Transverse colon (tissue), 4 donors: Measurements from ENCODE around the gene NEURL1. TPM values are rescaled to one million over a fixed set of nuclear protein-coding genes. Genes with fewer than 3 reads are reported as not detected.
"Not testable (repeated sequence)": the region's sequence is repeated elsewhere in the genome, so short reads cannot be mapped to it uniquely, and the experiment has no call there.

Experiments
- DNase-seq: peaks from one replicate; pipeline ENCODE4 v3.0.0-alpha.2; 2019
- H3K27ac ChIP-seq, 4 donors: fragments of 200-600 bp; sonication (generic); 2 replicates each; pipeline ENCODE4 v1.5.1; 2016 to 2018; ENCODE audit warnings: inconsistent platforms in 4 of 4
- H3K27me3 ChIP-seq: fragments of 200-600 bp; sonication (generic); 2 replicates; pipeline ENCODE4 v1.5.1; 2017; ENCODE audit warnings: inconsistent platforms
- H3K36me3 ChIP-seq, 4 donors: fragments of 200-600 bp; sonication (generic); 2 replicates each; pipeline ENCODE4 v1.5.1; 2017 to 2019; ENCODE audit warnings: inconsistent platforms in 4 of 4
- H3K4me1 ChIP-seq, 4 donors: fragments of 200-600 bp; sonication (generic); 2 replicates each; pipeline ENCODE4 v1.5.1; 2017 to 2020; ENCODE audit warnings: inconsistent platforms in 4 of 4
- H3K4me3 ChIP-seq, 4 donors: fragments of 200-600 bp; sonication (generic); 1 replicate in 1 of 4; 2 replicates in 3 of 4; pipeline versions ENCODE4 v1.5.1 to v1.6.1; 2017 to 2019; ENCODE audit warnings: inconsistent platforms in 4 of 4
- H3K9me3 ChIP-seq, 2 donors: fragments of 200-600 bp; sonication (generic); 2 replicates each; pipeline ENCODE4 v1.5.1; 2017 to 2019; ENCODE audit warnings: inconsistent platforms in 2 of 2
- EP300 ChIP-seq: sonication (generic); formaldehyde crosslinking; IDR thresholded peaks from one replicate; pipeline ENCODE4 v1.6.1; 2017; ENCODE audit warnings: antibody characterized with exemption, low read depth
- POLR2A ChIP-seq: fragments of 450-650 bp; IDR thresholded peaks from one replicate; pipeline ENCODE4 v1.6.1; 2016; ENCODE audit warnings: antibody characterized with exemption, mild to moderate bottlenecking, moderate library complexity
- POLR2AphosphoS5 ChIP-seq, 3 donors: sonication (generic); formaldehyde crosslinking; IDR thresholded peaks; one replicate each; pipeline ENCODE4 v1.6.1; 2016; ENCODE audit warnings: antibody characterized with exemption in 3 of 3
- WGBS, 2 donors: methylation state at CpG; one replicate each; pipeline ENCODE4 v1.1.5; 2018; ENCODE audit warnings: low coverage in 1 of 2; 5-methylcytosine and 5-hydroxymethylcytosine counted together
- in situ Hi-C, 4 donors: fragments of 200-750 bp; cut with MboI; loops; one replicate each; pipeline versions ENCODE4 v1.15.0 to v1.15.1; 2017; ENCODE audit warnings: low sequenced_read_pairs in 3 of 4, low pct_ligation_motif_present in 1 of 4, low pct_unique_long_range_greater_than_20kb in 1 of 4
- intact Hi-C: fragments of 100-400 bp; cut with DNase I; formaldehyde crosslinking; loops from one replicate; pipeline ENCODE4 v1.15.1; 2023; ENCODE audit warnings: low total_unique reads
- total RNA-seq, 4 donors: library from RNA; depleted of rRNA; stranded (reverse); fragments of >200 nt; gene quantifications; one replicate each; pipeline ENCODE4 v1.1.0, GENCODE V29; 2016
- TF ChIP-seq, protein P1 (sequence below), 5 experiments: fragments of 200-600 bp in 3 of 5; fragments of 450-650 bp in 2 of 5; sonication (generic) in 3 of 5; IDR thresholded peaks; 1 replicate in 2 of 5; 2 replicates in 3 of 5; pipeline ENCODE4 v1.5.1; 2016 to 2017; ENCODE audit warnings: antibody characterized with exemption in 5 of 5, inconsistent platforms in 3 of 5, mild to moderate bottlenecking in 2 of 5, moderate library complexity in 1 of 5

The NEURL1 gene
- total RNA-seq, 4 donors from 2014 or later = 36.7 to 177 (median 55.8) TPM

DNA sequence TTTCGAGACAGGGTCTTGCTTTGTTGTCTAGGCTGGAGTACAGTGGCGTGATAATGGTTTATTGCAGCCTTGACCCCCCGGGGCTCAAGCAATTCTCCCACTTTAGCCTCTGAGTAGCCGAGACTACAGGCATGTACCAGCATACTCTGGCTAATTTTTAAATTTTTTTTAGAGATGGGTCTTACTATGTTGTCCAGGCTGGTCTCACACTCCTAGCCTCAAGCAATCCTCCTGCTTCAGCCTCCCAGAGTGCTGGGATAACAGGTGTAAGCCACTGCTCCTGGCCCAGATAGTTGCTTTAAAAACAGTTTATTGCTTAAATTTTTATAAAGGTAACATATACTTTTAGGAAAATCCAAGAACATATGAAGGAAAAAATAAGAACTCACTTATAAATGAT is 26.3 kb downstream of the NEURL1 start:
- H3K4me3 ChIP-seq = no peak overlapping the region
- no peaks in the 10 kb centered on the region for H3K27me3 ChIP-seq
- in situ Hi-C loops (no loop called here), intact Hi-C loops (no loop called here)
- H3K27ac ChIP-seq = no peak overlapping the region
- TF ChIP-seq, protein P1, sequence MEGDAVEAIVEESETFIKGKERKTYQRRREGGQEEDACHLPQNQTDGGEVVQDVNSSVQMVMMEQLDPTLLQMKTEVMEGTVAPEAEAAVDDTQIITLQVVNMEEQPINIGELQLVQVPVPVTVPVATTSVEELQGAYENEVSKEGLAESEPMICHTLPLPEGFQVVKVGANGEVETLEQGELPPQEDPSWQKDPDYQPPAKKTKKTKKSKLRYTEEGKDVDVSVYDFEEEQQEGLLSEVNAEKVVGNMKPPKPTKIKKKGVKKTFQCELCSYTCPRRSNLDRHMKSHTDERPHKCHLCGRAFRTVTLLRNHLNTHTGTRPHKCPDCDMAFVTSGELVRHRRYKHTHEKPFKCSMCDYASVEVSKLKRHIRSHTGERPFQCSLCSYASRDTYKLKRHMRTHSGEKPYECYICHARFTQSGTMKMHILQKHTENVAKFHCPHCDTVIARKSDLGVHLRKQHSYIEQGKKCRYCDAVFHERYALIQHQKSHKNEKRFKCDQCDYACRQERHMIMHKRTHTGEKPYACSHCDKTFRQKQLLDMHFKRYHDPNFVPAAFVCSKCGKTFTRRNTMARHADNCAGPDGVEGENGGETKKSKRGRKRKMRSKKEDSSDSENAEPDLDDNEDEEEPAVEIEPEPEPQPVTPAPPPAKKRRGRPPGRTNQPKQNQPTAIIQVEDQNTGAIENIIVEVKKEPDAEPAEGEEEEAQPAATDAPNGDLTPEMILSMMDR (IDR thresholded peaks at IDR 0.05) = no peak
- no peak for TF ChIP-seq POLR2A
- no peak for TF ChIP-seq POLR2AphosphoS5 (IDR thresholded peaks at IDR 0.05)
- no peak for TF ChIP-seq EP300
- H3K9me3 ChIP-seq = no peaks in the 10 kb centered on the region
- no peaks in the 10 kb centered on the region for H3K36me3 ChIP-seq
- peaks cover 0 to 10% (median 3%) of the 10 kb centered on the region in 4 donors for H3K4me1 ChIP-seq
- DNase-seq = no peak
- WGBS, 2 donors = 76 to 85% methylated on average over 4 of the region's 4 CpGs

DNA sequence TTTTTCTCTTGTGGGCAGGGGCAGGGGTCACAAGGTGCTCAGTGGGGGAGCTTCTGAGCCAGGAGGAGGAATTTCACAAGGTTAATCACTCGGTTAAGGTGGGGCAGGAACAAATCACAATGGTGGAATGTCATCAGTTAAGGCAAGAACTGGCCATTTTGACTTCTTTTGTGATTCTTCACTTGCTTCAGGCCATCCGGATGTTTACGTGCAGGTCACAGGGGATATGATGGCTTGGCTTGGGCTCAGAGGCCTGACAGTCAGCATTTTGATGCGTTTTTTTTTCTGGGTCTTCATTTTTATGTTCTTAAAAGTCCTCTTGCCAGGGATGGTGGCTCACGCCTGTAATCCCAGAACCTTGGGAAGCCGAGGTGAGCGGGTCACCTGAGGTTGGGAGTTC is 28.5 kb downstream of the NEURL1 start:
- H3K4me3 ChIP-seq, H3K4me1 ChIP-seq, intact Hi-C loops, H3K27ac ChIP-seq, H3K27me3 ChIP-seq, DNase-seq, H3K9me3 ChIP-seq, in situ Hi-C loops, H3K36me3 ChIP-seq: not testable (repeated sequence)
- 92 to 95% methylated on average over 3 to 7 of the region's 7 CpGs for WGBS, 2 donors

DNA sequence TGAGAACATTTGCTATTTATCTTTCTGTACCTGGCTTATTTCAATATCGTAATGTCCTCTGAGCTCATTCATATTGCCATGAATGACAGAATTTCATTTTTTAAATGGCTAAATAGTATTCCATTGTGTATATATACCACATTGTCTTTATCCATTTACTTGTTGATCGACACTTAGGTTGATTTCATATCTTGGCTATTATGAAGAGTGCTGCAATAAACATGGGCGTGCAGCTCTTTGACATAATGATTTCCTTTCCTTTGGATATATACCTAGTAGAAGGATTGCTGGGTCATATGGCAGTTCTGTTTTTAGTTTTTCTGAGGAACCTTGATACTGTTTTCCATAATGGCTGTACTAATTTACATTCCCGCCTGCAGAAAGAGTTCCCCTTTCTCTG is 30.2 kb downstream of the NEURL1 start:
- 60 to 65% methylated on average over 4 of the region's 4 CpGs for WGBS, 2 donors
- Histone ChIP-seq H3K9me3 (no peaks in the 10 kb centered on the region), H3K4me1 (no peaks in the 10 kb centered on the region), H3K4me3 (no peak overlapping the region), H3K27me3 (no peaks in the 10 kb centered on the region), H3K36me3 (no peaks in the 10 kb centered on the region), H3K27ac (no peak overlapping the region)
- DNase-seq = no peak
- in situ Hi-C loops (no loop called here), intact Hi-C loops (no loop called here)
- TF ChIP-seq, protein P1 (IDR thresholded peaks at IDR 0.05) = no peak
- TF ChIP-seq POLR2A (no peak), POLR2AphosphoS5 (IDR thresholded peaks at IDR 0.05) (no peak), EP300 (no peak)

DNA sequence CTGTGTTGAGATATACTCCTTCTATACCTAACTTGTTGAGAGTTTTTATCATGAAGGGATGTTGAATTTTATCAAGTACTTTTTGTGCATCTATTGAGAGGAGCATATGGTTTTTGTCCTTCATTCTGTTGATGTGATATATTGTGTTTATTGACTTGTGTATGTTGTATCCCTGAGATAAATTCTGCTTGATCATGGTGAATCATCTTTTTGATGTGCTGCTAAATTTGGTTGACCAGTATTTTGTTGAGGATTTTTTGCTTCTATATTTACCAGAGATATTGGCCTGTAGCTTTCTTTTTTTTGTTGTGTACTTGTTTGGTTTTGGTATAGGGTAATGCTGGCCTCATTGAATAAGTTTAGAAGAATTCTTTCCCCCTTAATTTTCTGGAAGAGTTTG is 32.4 kb downstream of the NEURL1 start:
- no peak for DNase-seq
- Histone ChIP-seq H3K27me3 (no peaks in the 10 kb centered on the region), H3K27ac (no peak overlapping the region), H3K36me3 (no peaks in the 10 kb centered on the region), H3K4me1 (no peaks in the 10 kb centered on the region), H3K9me3 (peaks cover 0 to 4% of the 10 kb centered on the region in 2 donors), H3K4me3 (no peak overlapping the region)
- in situ Hi-C loops = no loop called here
- intact Hi-C loops = no loop called here
- TF ChIP-seq POLR2AphosphoS5 (IDR thresholded peaks at IDR 0.05) = no peak
- TF ChIP-seq, protein P1 (IDR thresholded peaks at IDR 0.05) = no peak
- no peak for TF ChIP-seq EP300
- no peak for TF ChIP-seq POLR2A

DNA sequence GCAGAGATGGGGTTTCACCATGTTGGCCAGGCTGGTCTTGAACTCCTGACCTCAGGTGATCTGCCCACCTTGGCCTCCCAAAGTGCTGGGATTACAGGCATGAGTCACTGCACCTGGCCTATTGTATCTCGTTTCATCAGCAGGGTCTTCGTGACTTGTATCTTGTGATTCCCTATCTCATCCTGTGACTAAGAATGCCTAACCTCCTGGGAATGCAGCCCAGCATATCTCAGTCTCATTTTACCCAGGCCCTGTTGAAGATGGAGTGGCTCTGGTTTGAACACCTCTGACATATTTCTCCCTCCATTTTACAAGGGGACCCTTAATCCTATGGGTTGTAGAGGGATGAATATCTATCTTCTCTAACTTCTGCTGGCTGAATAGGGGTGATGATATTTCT is 34.0 kb downstream of the NEURL1 start:
- H3K27ac ChIP-seq, in situ Hi-C loops, intact Hi-C loops, DNase-seq, H3K27me3 ChIP-seq, H3K4me3 ChIP-seq, H3K9me3 ChIP-seq, H3K4me1 ChIP-seq, H3K36me3 ChIP-seq: not testable (repeated sequence)
- 51% methylated on average over 2 of the region's 2 CpGs; no CpG with 5 or more reads in 1 of the 2 donors for WGBS, 2 donors
